HepG2 (cell line): ENCODE results near the gene SLC26A5. TPM values are rescaled to one million over a fixed set of nuclear protein-coding genes. Genes with fewer than 3 reads are reported as not detected.

ENCODE experiments used
- FOXA1 ChIP-seq, 2 experiments: fragments of 450-650 bp in 1 of 2; sonication (generic) in 1 of 2; formaldehyde crosslinking in 1 of 2; IDR thresholded peaks; 2 replicates each; pipeline versions ENCODE4 v1.4.0 to v1.6.1; 2016 to 2020; ENCODE audit warnings: missing genetic modification reagents in 1 of 2
- HMGA1 ChIP-seq: sonication (generic); formaldehyde crosslinking; conservative IDR thresholded peaks from 2 replicates; pipeline ENCODE4 v1.4.0; 2020; ENCODE audit warnings: missing genetic modification reagents
- HNF4A ChIP-seq: sonication (generic); formaldehyde crosslinking; IDR thresholded peaks from 2 replicates; pipeline ENCODE4 v1.4.0; 2020; ENCODE audit warnings: missing genetic modification reagents
- KDM1A ChIP-seq: IDR thresholded peaks from 2 replicates; pipeline ENCODE4 v1.6.1; 2016; ENCODE audit warnings: missing compliant biosample characterization
- KLF11 ChIP-seq: IDR thresholded peaks from 2 replicates; pipeline ENCODE4 v1.6.1; 2016; ENCODE audit warnings: missing compliant biosample characterization
- MEIS1 ChIP-seq: sonication (generic); formaldehyde crosslinking; IDR thresholded peaks from 2 replicates; pipeline ENCODE4 v1.9.0; 2021; ENCODE audit warnings: mild to moderate bottlenecking, missing genetic modification reagents, moderate library complexity, borderline replicate concordance
- NBN ChIP-seq: fragments of 450-650 bp; conservative IDR thresholded peaks from 2 replicates; pipeline ENCODE4 v1.6.1; 2017
- NFYC ChIP-seq: IDR thresholded peaks from 2 replicates; pipeline ENCODE4 v1.6.1; 2016; ENCODE audit warnings: missing genetic modification reagents, missing compliant biosample characterization
- PHF5A ChIP-seq: IDR thresholded peaks from one replicate; pipeline ENCODE4 v1.6.1; 2018; ENCODE audit warnings: low read depth, missing genetic modification reagents; ENCODE audit not compliant: unreplicated experiment
- SNAPC2 ChIP-seq: sonication (generic); formaldehyde crosslinking; IDR thresholded peaks from 2 replicates; pipeline ENCODE4 v1.8.1; 2022; ENCODE audit warnings: mild to moderate bottlenecking, missing genetic modification reagents
- WIZ ChIP-seq: sonication (generic); formaldehyde crosslinking; IDR thresholded peaks from 2 replicates; pipeline ENCODE4 v1.5.1; 2020; ENCODE audit warnings: mild to moderate bottlenecking, missing genetic modification reagents
- ZBTB37 ChIP-seq: sonication (generic); formaldehyde crosslinking; IDR thresholded peaks from 2 replicates; pipeline ENCODE4 v1.4.0; 2020; ENCODE audit warnings: mild to moderate bottlenecking, missing genetic modification reagents
- ZNF333 ChIP-seq: sonication (generic); formaldehyde crosslinking; IDR thresholded peaks from 2 replicates; pipeline ENCODE4 v1.4.0; 2020; ENCODE audit warnings: mild to moderate bottlenecking, missing genetic modification reagents, borderline replicate concordance
- ZNF362 ChIP-seq: sonication (generic); formaldehyde crosslinking; IDR thresholded peaks from 2 replicates; pipeline ENCODE4 v1.4.0; 2020; ENCODE audit warnings: missing genetic modification reagents, mild to moderate bottlenecking, borderline replicate concordance
- ZNF496 ChIP-seq: sonication (generic); formaldehyde crosslinking; IDR thresholded peaks from 2 replicates; pipeline ENCODE4 v1.8.1; 2023; ENCODE audit warnings: mild to moderate bottlenecking, moderate library complexity, missing genetic modification reagents; ENCODE audit not compliant: insufficient replicate concordance
- ZNF766 ChIP-seq: sonication (generic); formaldehyde crosslinking; IDR thresholded peaks from 2 replicates; pipeline ENCODE4 v1.5.0; 2020; ENCODE audit warnings: missing genetic modification reagents, borderline replicate concordance
- ZNF883 ChIP-seq: sonication (generic); formaldehyde crosslinking; IDR thresholded peaks from 2 replicates; pipeline ENCODE4 v1.5.1; 2020; ENCODE audit warnings: mild to moderate bottlenecking, missing genetic modification reagents; ENCODE audit errors: not compliant biosample characterization
- ZSCAN31 ChIP-seq: sonication (generic); formaldehyde crosslinking; IDR thresholded peaks from 2 replicates; pipeline ENCODE4 v1.5.0; 2020; ENCODE audit warnings: low read depth, mild to moderate bottlenecking, missing genetic modification reagents
- polyA plus RNA-seq, 8 experiments: library from polyadenylated mRNA; depleted of rRNA in 3 of 8; stranded (reverse) in 7 of 8; unstranded in 1 of 8; fragments of >200 nt; fragmentation: Illumina TruSeq in 4 of 8; extraction: Trizol in 4 of 8; gene quantifications; 2 replicates each; pipeline versions ENCODE4 v1.2.1 to v1.2.3, GENCODE V29; 2011 to 2016; ENCODE audit warnings: low read depth in 4 of 8, missing spikeins in 1 of 8, mixed read lengths in 1 of 8; ENCODE audit not compliant: insufficient read depth in 1 of 8
- total RNA-seq, 5 experiments: library from RNA; depleted of rRNA; stranded (reverse); fragments of >200 nt; fragmentation: Illumina TruSeq; extraction: Trizol; gene quantifications; 2 replicates each; pipeline ENCODE4 v1.2.3, GENCODE V29; 2016; ENCODE audit warnings: low read depth in 1 of 5
- TF ChIP-seq, protein P1 (sequence below): sonication (generic); formaldehyde crosslinking; IDR thresholded peaks from 2 replicates; pipeline ENCODE4 v1.4.0; 2020; ENCODE audit warnings: mild to moderate bottlenecking, missing genetic modification reagents, borderline replicate concordance
- TF ChIP-seq, protein P2 (sequence below): sonication (generic); formaldehyde crosslinking; IDR thresholded peaks from 2 replicates; pipeline ENCODE4 v1.8.0; 2022; ENCODE audit warnings: missing genetic modification reagents, mild to moderate bottlenecking, moderate library complexity, borderline replicate concordance

The SLC26A5 gene
- total and polyA plus RNA-seq, 2 of the 13 experiments (the other 11 are each of a cell fraction or from before 2014, with no cell fraction given): 0.08 to 0.11 TPM

- TF ChIP-seq, protein P1, sequence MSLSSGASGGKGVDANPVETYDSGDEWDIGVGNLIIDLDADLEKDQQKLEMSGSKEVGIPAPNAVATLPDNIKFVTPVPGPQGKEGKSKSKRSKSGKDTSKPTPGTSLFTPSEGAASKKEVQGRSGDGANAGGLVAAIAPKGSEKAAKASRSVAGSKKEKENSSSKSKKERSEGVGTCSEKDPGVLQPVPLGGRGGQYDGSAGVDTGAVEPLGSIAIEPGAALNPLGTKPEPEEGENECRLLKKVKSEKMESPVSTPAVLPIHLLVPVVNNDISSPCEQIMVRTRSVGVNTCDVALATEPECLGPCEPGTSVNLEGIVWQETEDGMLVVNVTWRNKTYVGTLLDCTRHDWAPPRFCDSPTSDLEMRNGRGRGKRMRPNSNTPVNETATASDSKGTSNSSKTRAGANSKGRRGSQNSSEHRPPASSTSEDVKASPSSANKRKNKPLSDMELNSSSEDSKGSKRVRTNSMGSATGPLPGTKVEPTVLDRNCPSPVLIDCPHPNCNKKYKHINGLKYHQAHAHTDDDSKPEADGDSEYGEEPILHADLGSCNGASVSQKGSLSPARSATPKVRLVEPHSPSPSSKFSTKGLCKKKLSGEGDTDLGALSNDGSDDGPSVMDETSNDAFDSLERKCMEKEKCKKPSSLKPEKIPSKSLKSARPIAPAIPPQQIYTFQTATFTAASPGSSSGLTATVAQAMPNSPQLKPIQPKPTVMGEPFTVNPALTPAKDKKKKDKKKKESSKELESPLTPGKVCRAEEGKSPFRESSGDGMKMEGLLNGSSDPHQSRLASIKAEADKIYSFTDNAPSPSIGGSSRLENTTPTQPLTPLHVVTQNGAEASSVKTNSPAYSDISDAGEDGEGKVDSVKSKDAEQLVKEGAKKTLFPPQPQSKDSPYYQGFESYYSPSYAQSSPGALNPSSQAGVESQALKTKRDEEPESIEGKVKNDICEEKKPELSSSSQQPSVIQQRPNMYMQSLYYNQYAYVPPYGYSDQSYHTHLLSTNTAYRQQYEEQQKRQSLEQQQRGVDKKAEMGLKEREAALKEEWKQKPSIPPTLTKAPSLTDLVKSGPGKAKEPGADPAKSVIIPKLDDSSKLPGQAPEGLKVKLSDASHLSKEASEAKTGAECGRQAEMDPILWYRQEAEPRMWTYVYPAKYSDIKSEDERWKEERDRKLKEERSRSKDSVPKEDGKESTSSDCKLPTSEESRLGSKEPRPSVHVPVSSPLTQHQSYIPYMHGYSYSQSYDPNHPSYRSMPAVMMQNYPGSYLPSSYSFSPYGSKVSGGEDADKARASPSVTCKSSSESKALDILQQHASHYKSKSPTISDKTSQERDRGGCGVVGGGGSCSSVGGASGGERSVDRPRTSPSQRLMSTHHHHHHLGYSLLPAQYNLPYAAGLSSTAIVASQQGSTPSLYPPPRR (CRISPR knock-in tag): 0 out of 2 replicates have a peak, but pooled peaks have one; percentile 47
- TF ChIP-seq KLF11 (CRISPR knock-in tag) (no peak), ZNF333 (CRISPR knock-in tag) (no peak), ZBTB37 (CRISPR knock-in tag) (no peak), NFYC (CRISPR knock-in tag) (0 out of 2 replicates have a peak, but pooled peaks have one; percentile 11), SNAPC2 (CRISPR knock-in tag) (no peak), MEIS1 (CRISPR knock-in tag) (peak; percentile 50; the same call in 1 of the 2 replicates), ZNF362 (CRISPR knock-in tag) (0 out of 2 replicates have a peak, but pooled peaks have one; percentile 17), ZNF883 (CRISPR knock-in tag) (peak; percentile 52), FOXA1 (IDR thresholded peaks at IDR 0.05) (no peak), FOXA1 (CRISPR knock-in tag; IDR thresholded peaks at IDR 0.05) (peak; percentile 63), HNF4A (peak; percentile 38; the same call in 1 of the 2 replicates), ZNF496 (CRISPR knock-in tag) (no peak), PHF5A (CRISPR knock-in tag) (peak; percentile 45), ZSCAN31 (peak; percentile 76; the same call in 1 of the 2 replicates), WIZ (CRISPR knock-in tag) (no peak), KDM1A (CRISPR knock-in tag) (no peak), NBN (no peak), ZNF766 (CRISPR knock-in tag) (no peak), HMGA1 (no peak)
- TF ChIP-seq, protein P2, sequence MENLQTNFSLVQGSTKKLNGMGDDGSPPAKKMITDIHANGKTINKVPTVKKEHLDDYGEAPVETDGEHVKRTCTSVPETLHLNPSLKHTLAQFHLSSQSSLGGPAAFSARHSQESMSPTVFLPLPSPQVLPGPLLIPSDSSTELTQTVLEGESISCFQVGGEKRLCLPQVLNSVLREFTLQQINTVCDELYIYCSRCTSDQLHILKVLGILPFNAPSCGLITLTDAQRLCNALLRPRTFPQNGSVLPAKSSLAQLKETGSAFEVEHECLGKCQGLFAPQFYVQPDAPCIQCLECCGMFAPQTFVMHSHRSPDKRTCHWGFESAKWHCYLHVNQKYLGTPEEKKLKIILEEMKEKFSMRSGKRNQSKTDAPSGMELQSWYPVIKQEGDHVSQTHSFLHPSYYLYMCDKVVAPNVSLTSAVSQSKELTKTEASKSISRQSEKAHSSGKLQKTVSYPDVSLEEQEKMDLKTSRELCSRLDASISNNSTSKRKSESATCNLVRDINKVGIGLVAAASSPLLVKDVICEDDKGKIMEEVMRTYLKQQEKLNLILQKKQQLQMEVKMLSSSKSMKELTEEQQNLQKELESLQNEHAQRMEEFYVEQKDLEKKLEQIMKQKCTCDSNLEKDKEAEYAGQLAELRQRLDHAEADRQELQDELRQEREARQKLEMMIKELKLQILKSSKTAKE (CRISPR knock-in tag): no peak
Observed at GRCh38 chr7:103347507-103348267, 98.3 kb downstream of the SLC26A5 start, which contains the start of gene PSMC2 (continued).
